NCI-H2227 (cell line): ENCODE measurements around the gene PON1.

Source experiments
- DNase-seq: peaks from one replicate; lab custom pipeline; 2025; ENCODE audit not compliant: unreplicated experiment; lab: John Stamatoyannopoulos, UW

PON1 gene

DNA sequence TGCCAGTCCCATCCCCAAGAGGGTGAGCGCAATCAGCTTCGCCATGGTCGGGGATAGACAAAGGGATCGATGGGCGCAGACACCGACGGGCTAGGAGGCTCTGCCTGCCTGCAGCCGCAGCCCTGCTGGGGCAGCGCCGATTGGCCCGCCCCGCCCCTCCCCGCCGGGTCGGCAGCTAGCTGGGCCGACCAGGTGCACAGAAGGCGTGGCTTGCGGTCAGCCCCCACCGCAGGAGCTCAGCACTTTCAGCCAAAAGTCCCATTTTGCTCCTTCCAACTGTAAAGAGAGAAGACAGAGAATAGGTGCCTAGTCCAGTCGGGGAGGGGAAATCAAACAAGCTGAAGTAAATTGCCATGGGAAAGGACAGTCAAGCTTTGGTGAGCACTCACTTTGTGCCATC, at the start of gene PON1:
Gene PON1 (minus strand): TSS at position 102 of the 400 bp plus-strand sequence. CDS start 57 bp downstream, at position 45.
- DNase-seq = peak; percentile 46

GRCh38 chr7:95373323-95373722, 49.0 kb upstream of the PON1 start:
- DNase-seq = no peak

- no peak for DNase-seq
Measured at GRCh38 chr7:95368235-95368634, 43.9 kb upstream of the PON1 start.

- no peak for DNase-seq
Measured at GRCh38 chr7:95367606-95368005, 43.3 kb upstream of the PON1 start.

DNA sequence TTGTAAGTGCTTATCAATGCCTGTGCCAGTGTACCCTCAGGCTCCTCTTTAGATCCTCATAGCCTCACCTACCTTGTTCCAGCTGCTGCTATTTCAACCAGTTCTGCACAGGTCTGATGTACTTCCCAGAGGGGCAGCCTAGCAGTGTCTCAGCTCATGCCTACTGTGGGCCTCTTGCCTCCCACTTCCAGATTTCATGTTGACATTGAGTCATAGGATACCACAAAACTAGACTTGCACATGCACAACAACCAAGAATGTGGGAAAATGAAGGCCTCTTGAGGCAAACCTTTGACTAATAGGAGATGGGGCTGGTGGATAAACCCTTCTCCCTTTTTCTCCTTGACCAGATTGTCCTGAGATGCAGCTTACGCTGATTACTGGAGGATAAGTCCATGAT, 40.8 kb upstream of the PON1 start:
- no peak for DNase-seq

- no peak for DNase-seq
Measured at GRCh38 chr7:95357623-95358022, 33.3 kb upstream of the PON1 start.

DNA sequence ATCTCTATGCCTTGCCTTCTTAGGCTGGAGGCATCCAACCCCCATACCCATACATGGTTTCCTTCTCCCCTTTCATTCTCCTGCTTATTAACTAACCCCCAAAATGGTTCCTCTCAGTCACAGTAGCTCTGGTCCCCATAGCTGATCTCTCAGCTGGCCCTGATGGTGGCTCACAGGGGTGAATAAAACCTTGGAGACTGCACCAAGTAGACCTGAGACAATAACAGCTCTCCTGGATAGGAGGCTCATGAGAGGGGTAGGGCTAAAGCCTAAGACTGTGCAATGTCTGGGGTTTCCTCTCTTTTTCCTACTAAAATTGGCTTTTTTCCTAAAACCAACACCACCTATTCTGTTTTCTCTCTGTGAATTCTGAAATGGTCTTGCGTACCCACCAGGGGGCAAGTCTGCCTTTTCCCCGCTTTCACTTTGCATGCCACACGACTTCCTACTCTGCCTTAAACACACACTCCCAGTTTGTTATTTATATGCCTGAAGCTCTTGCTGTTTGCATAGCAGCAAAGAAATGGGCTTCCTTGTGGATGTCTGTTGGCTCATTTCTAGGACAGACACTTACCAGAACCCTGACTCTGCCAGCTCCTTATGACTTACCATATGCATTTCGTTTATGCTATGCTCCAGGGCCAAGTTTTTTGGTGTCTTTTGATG, 18.4 kb upstream of the PON1 start:
- no peak for DNase-seq

GRCh38 chr7:95342029-95342428, 17.7 kb upstream of the PON1 start:
- DNase-seq = no peak

DNA sequence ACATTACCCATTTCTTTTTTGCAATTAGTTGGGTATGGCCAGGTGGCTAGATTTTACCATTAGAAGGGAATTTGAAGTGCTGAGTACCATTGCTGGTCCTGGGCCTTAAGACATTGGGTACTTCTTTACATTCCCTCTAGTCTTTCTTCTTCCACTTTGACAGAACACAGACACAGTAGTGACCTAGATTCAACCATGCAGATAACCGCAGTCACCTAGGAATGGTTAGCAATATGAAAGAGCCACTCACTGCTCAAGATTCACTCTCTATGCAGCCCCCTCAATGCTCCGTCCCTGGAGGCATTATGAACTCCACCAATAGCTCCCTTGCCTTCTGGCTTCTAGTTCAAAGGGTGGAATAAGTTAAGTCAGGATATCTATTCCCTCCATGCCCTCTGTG, 16.2 kb upstream of the PON1 start:
- DNase-seq = no peak

GRCh38 chr7:95338832-95339231, 14.5 kb upstream of the PON1 start:
- no peak for DNase-seq

DNA sequence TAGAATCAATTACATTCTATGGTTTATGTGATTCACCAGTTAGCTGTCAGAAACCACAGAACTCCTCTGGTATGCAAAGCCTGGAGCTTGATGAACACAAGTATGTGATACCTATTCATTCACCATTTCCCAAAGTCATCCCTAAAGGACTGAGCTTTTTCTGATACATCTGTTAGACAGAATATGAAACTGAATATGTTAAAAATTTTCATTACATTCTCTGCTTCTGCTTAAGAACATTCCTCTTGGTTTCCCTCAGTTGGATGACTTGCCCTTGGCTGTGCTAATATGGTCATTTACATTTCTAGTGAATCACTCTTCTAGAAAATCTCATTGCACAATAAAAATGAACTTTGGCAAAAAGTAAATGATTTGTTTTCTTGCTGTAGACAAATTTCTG, 10.8 kb upstream of the PON1 start:
- no peak for DNase-seq

DNA sequence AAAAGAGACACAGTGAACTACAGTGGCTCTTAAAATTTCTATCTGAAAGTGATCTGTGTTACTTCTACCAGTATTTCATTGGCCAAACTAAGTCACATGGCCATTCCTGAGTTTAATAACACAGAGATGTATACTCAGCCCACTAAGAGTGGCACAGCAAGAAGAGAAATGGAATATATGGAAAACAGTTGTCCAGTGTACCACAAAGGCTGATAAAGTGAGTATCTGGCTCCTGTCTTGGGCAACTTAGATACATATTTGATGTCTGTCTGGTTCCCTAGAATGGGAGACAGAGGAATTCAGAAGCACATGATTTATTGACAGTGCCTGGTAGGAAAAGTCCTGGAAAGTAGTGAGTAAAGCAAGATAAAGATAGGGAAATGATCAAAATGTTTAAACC, 10.1 kb upstream of the PON1 start:
- no peak for DNase-seq

DNA sequence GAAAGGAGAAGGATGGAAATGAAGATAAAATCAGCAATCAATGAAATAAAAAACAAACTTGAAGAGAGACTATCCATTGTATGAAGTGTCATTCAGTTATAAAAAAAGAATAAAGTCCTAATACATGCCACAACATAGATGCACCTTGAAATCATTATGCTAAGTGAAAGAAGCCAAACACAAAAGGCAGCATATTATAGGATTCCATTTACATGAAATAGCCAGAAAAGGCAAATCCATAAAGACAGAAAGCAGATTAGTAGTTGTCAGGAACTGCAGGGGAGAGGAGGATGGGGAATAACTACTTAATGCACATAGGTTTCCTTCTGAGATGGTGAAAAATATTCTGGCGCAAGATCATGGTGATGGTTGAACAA, 6.6 kb upstream of the PON1 start:
- no peak for DNase-seq

GRCh38 chr7:95330204-95330960, 6.0 kb upstream of the PON1 start:
- no peak for DNase-seq

DNA sequence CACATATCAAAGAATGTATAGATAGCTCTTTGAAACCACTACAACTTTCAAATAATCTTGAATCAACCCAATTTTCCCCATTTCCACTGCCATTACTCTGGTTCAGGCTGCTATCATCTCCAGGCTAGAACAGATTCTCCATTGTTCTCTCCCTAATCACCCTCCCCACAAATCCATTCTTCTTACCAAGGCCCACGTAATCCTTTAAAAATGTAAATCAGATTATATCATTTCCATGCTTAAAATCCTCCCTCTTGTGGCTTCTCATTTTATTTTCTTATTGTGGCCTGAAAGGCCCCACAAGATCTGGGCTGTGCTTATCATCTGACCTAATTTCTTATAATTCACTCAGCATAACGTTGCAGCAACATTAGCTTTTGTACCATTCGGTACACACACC, 3.0 kb upstream of the PON1 start:
- no peak for DNase-seq

GRCh38 chr7:95323410-95324129, 762 bp downstream of the PON1 start:
- DNase-seq = no peak

DNA sequence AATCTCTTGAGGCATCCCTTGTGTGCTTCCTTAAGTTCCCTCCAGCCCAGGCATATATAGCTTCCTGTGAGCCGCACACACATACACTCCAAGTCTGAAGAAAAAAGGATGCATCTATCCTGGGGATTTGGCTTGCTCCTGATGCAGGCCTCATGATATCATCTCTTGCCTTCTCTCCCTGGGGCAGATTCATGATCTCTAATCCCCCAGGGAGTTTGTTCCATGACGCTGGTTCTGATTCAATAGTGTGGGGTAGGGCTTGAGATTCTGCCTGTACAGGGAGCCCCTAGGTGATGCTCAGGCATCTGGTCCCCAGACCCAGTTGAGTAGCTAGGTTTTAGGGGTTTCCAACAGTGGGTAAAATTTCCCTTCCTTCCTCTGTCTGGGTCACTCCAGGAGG, 1.5 kb downstream of the PON1 start:
- DNase-seq = no peak

DNA sequence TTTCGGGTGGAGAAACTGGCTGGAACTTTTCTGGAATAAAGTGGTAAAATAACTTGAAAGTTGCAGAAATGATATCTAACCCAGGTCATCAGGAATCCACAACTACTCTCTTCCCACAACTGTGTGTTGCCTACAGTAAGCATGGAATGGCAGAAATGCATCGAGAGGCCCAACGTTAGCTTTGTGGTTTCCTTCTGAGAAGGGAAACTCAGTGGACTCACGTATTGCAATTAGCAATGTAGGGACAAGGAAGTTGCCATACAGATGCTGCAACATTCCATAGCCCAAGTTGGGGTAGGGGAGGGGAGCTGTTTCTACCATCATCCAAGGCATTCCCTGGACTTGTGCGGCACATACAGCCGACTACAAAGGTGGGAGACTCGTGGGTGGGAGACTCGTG, 1.9 kb downstream of the PON1 start:
- DNase-seq = no peak

DNA sequence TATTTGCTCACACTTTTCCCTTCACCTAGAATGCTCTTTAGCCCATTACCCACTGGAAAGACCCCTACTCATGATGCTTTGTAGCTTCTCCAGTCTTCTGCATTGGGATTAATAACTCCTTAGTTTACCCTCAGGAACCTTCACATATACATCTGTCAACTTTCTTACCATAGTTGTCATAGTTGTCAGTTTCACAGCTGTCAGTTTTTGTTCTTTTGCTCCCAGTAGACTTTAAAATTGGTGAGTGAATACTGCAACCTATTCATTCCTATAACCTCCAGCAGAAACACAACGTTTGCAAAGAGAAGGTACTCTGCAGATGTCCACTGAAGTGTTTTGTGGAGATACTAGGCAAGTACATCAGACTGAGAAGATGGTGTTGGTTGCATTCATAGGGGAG, 2.6 kb downstream of the PON1 start:
- no peak for DNase-seq

GRCh38 chr7:95320651-95321050, 3.7 kb downstream of the PON1 start:
- no peak for DNase-seq

- DNase-seq = no peak
Measured at GRCh38 chr7:95319570-95319969, 4.8 kb downstream of the PON1 start.

DNA sequence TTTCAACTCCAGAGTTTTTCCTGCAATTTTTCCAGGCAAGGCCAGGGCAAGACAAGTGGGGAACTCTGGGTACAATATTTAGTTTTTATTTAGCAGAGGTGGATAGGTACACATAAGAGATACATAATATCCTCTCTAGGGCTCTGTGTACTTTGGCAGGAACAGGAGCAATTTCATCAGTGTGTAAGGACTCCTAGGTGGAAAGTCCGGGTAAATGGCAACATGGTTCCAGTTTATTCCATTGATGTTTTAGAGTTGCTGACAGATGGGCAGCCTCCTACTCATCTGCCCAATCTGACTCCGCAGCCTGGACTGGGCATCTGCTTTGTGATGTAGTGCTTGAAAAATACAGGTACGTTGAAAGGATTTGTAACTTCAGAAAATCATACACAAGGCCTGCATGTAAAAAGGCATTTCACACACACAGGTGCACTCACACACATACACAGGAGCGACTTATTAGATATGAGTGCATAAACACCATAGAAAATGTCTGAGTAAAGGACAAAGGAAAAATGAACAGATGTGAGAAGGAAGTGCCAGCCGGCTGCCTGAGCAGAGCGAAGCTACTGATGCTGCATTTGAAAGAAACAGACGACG, 5.7 kb downstream of the PON1 start:
- no peak for DNase-seq
